GM21619 (cell line): ENCODE results near the gene IL18R1.
"Not testable (repeated sequence)": the region's sequence is repeated elsewhere in the genome, so short reads cannot be mapped to it uniquely, and the experiment has no call there.

Experiments used
- ATAC-seq: cut with Tn5 transposase; IDR thresholded peaks from one replicate; pipeline ENCODE4 v1.9.1; 2021; ENCODE audit not compliant: unreplicated experiment

Gene IL18R1

GRCh38 chr2:102355526-102356380 lies at the start of gene IL18R1:
TSS of gene IL18R1 (plus strand) at chr2:102355796. CDS start at chr2:102362661, 6,865 bp downstream.
- peak; percentile 90 for ATAC-seq

GRCh38 chr2:102306125-102306524 lies 49.5 kb upstream of the IL18R1 start:
- ATAC-seq, result no peak

GRCh38 chr2:102310964-102311640 lies 44.5 kb upstream of the IL18R1 start, which contains the start of gene IL1RL1:
TSS of gene IL1RL1 (plus strand) at chr2:102311563. CDS start at chr2:102338265, 26,702 bp downstream.
- no peak for ATAC-seq

- no peak for ATAC-seq
These were observed 42.6 kb upstream of the IL18R1 start for GRCh38 chr2:102313025-102313424.

GRCh38 chr2:102313471-102313870 lies 42.1 kb upstream of the IL18R1 start:
- no peak for ATAC-seq

GRCh38 chr2:102313950-102314349 lies 41.6 kb upstream of the IL18R1 start:
- ATAC-seq, result no peak

- no peak for ATAC-seq
These were observed 39.7 kb upstream of the IL18R1 start for GRCh38 chr2:102315921-102316320.

- ATAC-seq, result no peak
These were observed 37.9 kb upstream of the IL18R1 start for GRCh38 chr2:102317715-102318114.

GRCh38 chr2:102318437-102318836 lies 37.2 kb upstream of the IL18R1 start:
- no peak for ATAC-seq

GRCh38 chr2:102321941-102322719 lies 33.5 kb upstream of the IL18R1 start:
- ATAC-seq, result no peak

- not testable (repeated sequence) for ATAC-seq
These were observed 30.7 kb upstream of the IL18R1 start for GRCh38 chr2:102324914-102325313.

GRCh38 chr2:102331311-102331980 lies 24.1 kb upstream of the IL18R1 start:
- no peak for ATAC-seq

- ATAC-seq, result no peak
These were observed 21.1 kb upstream of the IL18R1 start for GRCh38 chr2:102334486-102334885.

GRCh38 chr2:102335871-102336366 lies 19.7 kb upstream of the IL18R1 start:
- no peak for ATAC-seq

GRCh38 chr2:102336502-102336945 lies 19.1 kb upstream of the IL18R1 start:
- no peak for ATAC-seq

GRCh38 chr2:102337012-102337411 lies 18.6 kb upstream of the IL18R1 start:
- no peak for ATAC-seq

- ATAC-seq, result no peak
These were observed 17.9 kb upstream of the IL18R1 start for GRCh38 chr2:102337481-102338386.

GRCh38 chr2:102340778-102341177 lies 14.8 kb upstream of the IL18R1 start:
- no peak for ATAC-seq

- no peak for ATAC-seq
These were observed 12.7 kb upstream of the IL18R1 start for GRCh38 chr2:102342888-102343287.
